COR-L47 (cell line): ENCODE data around the gene ANXA5.

Experiments
- DNase-seq: peaks from one replicate; lab custom pipeline; 2025; lab: John Stamatoyannopoulos, UW

ANXA5 gene

DNA sequence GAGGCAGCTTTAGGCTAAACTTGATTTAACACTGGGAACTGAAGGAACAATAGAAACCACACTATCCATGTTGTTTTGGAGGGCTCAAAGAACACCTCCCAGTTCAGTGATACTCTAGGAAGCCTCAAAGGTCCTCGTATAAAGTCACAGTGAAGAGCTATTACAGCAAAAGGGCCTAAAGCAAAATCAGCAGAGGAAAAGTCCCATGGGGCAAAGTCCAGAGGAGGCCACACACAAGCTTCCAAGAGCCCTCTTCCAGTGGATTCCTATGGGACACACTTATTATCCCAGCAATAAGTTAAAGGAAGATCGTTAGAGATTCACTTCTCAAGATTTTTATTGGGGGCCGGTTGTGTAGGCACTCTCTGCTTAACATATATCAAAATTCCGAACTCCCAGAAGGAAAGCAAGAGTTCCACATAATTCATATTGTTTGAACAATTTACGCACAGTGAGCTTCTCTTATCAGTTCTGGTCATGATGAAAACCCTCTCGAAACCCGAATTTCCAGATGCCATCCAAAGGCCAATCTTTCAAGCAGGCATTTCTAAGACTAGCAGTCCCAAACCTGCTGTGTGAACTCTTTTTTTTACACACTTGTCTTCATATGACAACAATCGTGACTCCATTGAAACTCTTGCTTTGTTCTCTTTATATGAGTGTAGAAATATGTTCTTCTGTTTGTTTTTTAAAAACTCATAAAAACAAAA is 53.7 kb downstream of the ANXA5 start:
- no peak for DNase-seq

DNA sequence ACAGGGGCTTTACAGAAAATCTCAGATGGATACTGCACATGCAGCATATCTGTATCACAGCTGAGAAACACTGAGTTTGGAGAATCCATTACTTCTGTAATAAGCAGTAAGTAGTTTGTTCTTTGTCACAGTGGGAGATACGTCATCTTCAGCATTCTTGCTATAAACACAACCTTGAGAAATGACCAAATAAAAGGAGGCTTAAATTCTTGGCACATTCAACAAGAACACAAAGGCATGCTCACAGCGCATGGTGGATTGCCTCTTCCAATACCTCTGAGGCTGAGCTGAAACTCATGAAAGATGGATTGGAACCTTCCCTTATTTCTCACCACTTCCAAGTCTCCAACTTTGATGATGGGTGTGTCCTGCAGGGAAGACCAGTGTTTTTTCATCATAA is 54.5 kb downstream of the ANXA5 start:
- DNase-seq = no peak

DNA sequence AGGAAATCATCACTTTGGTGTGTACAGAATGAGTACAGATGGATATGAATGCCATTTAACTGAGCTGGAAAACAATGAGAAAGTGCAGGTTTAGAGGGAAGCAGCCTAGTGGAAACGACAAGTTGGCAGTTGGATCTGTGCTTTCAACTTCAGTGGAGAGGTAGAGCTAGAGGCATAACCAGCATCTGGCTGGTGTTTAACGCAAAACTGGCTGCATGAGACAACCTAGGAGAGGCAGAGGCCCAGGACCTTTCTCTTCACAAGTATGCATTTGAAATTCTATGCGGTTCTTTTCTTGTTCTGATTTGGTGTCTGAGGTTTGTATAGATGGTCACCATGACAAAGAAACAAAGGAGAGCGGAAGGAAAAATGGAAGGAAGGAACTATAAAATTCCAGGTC is 63.1 kb downstream of the ANXA5 start:
- no peak for DNase-seq

- DNase-seq = no peak
These were observed 64.1 kb downstream of the ANXA5 start for GRCh38 chr4:121632636-121633035.
